Left renal pelvis (tissue), 4 donors: ENCODE measurements around the gene PSG5. TPM values are rescaled to one million over a fixed set of nuclear protein-coding genes. Genes with fewer than 3 reads are reported as not detected.
"Not testable (repeated sequence)": the region's sequence is repeated elsewhere in the genome, so short reads cannot be mapped to it uniquely, and the experiment has no call there.

ENCODE experiments used
- DNase-seq, 4 donors: peaks; one replicate each; pipeline ENCODE4 v3.0.0-alpha.2; 2013; ENCODE audit warnings: low read depth in 4 of 4, low spot score in 3 of 4
- polyA plus RNA-seq, 4 donors: library from polyadenylated mRNA; unstranded; fragments of 120-200 nt; gene quantifications; one replicate each; pipeline ENCODE4 v1.2.1, GENCODE V29; 2013; ENCODE audit not compliant: insufficient read length in 4 of 4

The PSG5 gene
- polyA plus RNA-seq, 4 donors: 0.27 TPM; not detected in 3

GRCh38 chr19:43192381-43193155, 6.2 kb upstream of the PSG5 start:
- not testable (repeated sequence) for DNase-seq

- not testable (repeated sequence) for DNase-seq
These were observed 1.8 kb upstream of the PSG5 start for GRCh38 chr19:43188092-43188491.

- not testable (repeated sequence) for DNase-seq
These were observed 4.2 kb downstream of the PSG5 start for GRCh38 chr19:43181869-43182771.

GRCh38 chr19:43179569-43180147, 6.7 kb downstream of the PSG5 start:
- DNase-seq: not testable (repeated sequence)

GRCh38 chr19:43178577-43178976, 7.8 kb downstream of the PSG5 start:
- DNase-seq: not testable (repeated sequence)

GRCh38 chr19:43165906-43166305, 20.4 kb downstream of the PSG5 start:
- not testable (repeated sequence) for DNase-seq

- not testable (repeated sequence) for DNase-seq
These were observed 23.2 kb downstream of the PSG5 start for GRCh38 chr19:43163135-43163534.

- not testable (repeated sequence) for DNase-seq
These were observed 24.1 kb downstream of the PSG5 start for GRCh38 chr19:43162261-43162660.

- no peak for DNase-seq
These were observed 34.1 kb downstream of the PSG5 start for GRCh38 chr19:43152214-43152613.

GRCh38 chr19:43149788-43150187, 36.5 kb downstream of the PSG5 start:
- not testable (repeated sequence) for DNase-seq

GRCh38 chr19:43148233-43148632, 38.1 kb downstream of the PSG5 start:
- no peak for DNase-seq

- DNase-seq: not testable (repeated sequence)
These were observed 44.6 kb downstream of the PSG5 start for GRCh38 chr19:43141763-43142162.

- no peak for DNase-seq
These were observed 53.6 kb downstream of the PSG5 start for GRCh38 chr19:43132696-43133095.

GRCh38 chr19:43131281-43131842, 55.0 kb downstream of the PSG5 start:
- not testable (repeated sequence) for DNase-seq

- not testable (repeated sequence) for DNase-seq
These were observed 57.1 kb downstream of the PSG5 start for GRCh38 chr19:43129197-43129596.

- not testable (repeated sequence) for DNase-seq
These were observed 59.0 kb downstream of the PSG5 start for GRCh38 chr19:43127336-43127735.

GRCh38 chr19:43126720-43127119, 59.6 kb downstream of the PSG5 start:
- no peak for DNase-seq

- DNase-seq: no peak
These were observed 62.0 kb downstream of the PSG5 start for GRCh38 chr19:43124360-43124759.

- DNase-seq: not testable (repeated sequence)
These were observed 65.8 kb downstream of the PSG5 start for GRCh38 chr19:43120433-43121026.

GRCh38 chr19:43119526-43119925, 66.8 kb downstream of the PSG5 start:
- DNase-seq: not testable (repeated sequence)
